IPS-18c (cell line): ENCODE measurements around the gene CYB561D2.

Experiments used
- H3K4me3 ChIP-seq: 2 replicates; pipeline ENCODE4 v1.7.0; 2013; ENCODE audit warnings: low read depth, mild to moderate bottlenecking, low read length, moderate library complexity; ENCODE audit not compliant: insufficient read depth
- H3K9me3 ChIP-seq: one replicate; pipeline ENCODE4 v1.6.1; 2013; ENCODE audit warnings: mild to moderate bottlenecking, low read length, moderate library complexity; ENCODE audit not compliant: control insufficient read depth, insufficient read depth

CYB561D2 gene

GRCh38 chr3:50337175-50337861 lies 13.3 kb upstream of the CYB561D2 start:
- Histone ChIP-seq H3K9me3 (no peaks in the 10 kb centered on the region), H3K4me3 (peak overlapping the region; percentile 83)

DNA sequence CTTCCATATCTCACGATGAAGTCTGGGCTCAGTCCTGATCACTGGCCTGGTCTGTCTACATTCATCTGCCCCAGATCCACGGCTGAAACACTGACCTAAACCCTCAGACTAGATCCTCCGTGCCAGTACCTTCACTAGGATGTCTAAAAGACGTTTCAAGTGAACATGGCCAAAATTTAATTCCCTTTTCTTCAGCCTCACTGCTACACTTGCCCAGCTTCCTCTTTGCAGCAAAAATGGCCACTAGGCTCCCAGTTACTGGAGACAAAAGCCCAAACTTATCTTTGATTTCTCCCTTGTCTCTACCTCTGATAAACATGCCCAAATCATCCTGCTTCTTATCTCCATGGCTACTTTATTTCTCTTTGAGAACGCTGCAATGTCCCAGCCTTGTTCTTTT lies 11.7 kb upstream of the CYB561D2 start:
- no peaks in the 10 kb centered on the region for H3K9me3 ChIP-seq
- H3K4me3 ChIP-seq = no peak overlapping the region

DNA sequence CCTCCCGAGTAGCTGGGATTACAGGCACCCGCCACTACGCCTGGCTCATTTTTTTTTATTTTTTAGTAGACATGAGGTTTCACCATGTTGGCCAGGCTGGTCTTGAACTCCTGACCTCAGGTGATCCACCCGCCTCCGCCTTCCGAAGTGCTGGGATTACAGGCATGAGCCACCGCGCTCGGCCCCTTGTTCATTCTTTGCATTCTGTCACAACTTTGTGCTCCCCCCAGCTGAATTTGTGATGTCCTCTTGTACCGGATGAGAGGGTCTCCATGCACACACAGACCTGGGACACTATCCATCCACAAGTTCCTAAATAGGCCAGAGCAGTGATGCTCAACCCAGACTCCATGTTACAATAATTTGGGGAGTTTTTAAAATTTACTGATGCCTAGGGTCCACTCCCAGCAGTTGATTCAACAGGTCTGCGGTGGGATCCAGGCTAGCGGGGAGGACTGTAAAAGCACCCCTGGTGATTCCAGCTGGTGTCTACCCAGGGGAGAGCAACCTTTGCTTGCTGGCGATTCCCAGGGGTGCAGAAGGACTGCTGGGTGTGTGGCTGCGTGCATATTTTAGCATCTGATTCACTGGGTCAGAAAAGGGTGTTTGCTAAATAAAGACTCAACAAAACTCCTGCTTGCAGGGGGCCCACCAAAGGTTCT lies 11.0 kb upstream of the CYB561D2 start:
- no peaks in the 10 kb centered on the region for H3K9me3 ChIP-seq
- H3K4me3 ChIP-seq = peak overlapping the region; percentile 50

DNA sequence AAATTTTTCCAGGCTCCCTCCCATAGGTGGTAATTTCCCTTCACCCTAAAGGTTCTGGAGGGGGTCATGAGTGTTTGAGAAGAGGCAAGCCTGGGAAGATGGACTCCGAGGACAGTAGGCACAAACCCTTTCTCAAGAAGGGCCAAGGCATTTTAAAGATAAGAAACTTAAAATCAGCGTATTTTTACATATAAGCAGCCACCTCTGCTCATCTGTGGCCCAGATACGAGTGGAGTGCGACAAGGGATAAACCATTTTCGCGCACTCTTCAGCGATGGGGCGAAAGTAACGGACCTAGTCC lies 10.6 kb upstream of the CYB561D2 start:
- no peaks in the 10 kb centered on the region for H3K9me3 ChIP-seq
- H3K4me3 ChIP-seq = peak overlapping the region; percentile 50

DNA sequence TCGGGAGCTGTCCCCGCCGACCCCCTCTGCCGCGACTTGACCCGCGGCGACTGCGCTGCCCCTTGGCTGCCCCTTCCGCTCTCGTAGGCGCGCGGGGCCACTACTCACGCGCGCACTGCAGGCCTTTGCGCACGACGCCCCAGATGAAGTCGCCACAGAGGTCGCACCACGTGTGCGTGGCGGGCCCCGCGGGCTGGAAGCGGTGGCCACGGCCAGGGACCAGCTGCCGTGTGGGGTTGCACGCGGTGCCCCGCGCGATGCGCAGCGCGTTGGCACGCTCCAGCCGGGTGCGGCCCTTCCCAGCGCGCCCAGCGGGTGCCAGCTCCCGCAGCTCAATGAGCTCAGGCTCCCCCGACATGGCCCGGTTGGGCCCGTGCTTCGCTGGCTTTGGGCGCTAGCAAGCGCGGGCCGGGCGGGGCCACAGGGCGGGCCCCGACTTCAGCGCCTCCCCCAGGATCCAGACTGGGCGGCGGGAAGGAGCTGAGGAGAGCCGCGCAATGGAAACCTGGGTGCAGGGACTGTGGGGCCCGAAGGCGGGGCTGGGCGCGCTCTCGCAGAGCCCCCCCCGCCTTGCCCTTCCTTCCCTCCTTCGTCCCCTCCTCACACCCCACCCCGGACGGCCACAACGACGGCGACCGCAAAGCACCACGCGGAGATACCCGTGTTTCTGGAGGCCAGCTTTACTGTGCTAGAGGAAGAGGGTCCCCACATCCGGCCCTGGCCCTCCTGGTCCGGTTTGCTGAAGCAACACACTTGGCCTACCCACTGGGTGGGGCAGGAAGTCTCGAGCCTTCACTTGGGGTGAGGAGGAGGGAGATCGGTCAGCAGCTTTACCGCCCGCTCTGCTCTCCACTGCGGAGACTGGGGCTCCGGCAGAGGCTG lies 10.0 kb upstream of the CYB561D2 start, which contains the start of gene RASSF1:
Gene RASSF1, minus strand, starts transcription at position 389 of the 882 bp plus-strand sequence. Its CDS starts 31 bp downstream, at position 358.
- H3K4me3 ChIP-seq = peak within 1 kb of the TSS; percentile 50

GRCh38 chr3:50341537-50341936 lies 9.1 kb upstream of the CYB561D2 start:
- Histone ChIP-seq H3K4me3 (peak overlapping the region; percentile 15; the same call in 1 of the 2 replicates), H3K9me3 (no peaks in the 10 kb centered on the region)

More for the DNA sequence above, 10.0 kb upstream of the CYB561D2 start, which contains the start of gene RASSF1:
- H3K9me3 ChIP-seq = no peaks in the 10 kb centered on the region

DNA sequence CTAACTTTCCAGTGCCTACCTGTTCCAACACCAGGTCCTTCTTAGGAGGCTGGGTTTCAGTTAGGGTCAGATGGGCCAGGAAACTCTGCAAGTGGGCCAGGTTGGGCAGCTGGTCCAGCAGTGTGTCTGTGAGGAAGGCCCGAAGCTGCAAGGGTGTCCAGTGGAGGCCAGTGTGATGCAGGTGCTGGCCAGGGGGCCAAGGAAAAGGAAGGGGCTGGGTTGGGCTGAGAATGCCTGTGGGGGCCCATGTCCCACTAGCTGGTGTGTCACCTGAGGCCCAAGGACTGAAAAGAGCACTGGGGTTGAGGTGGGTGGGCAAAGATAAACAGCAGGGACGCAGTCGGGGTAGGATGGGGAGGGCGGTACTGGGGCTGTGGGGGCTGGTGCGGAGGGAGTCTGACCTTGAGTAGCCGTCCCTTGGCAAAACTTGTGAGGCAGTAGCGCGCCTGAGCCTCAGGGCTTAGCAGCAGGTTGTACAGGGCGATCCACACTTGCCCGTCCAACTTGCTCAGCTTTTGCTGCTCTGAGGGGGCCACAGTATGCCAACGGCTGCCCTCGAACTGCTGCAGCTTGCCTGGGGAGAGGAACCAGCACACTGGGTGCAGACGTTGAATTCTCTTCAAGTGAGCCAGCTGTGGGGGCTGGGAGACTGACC lies 8.5 kb upstream of the CYB561D2 start:
- Histone ChIP-seq H3K9me3 (no peaks in the 10 kb centered on the region), H3K4me3 (no peak overlapping the region)

- no peaks in the 10 kb centered on the region for H3K9me3 ChIP-seq
- H3K4me3 ChIP-seq = no peak overlapping the region
Observed at GRCh38 chr3:50342813-50343633, 7.6 kb upstream of the CYB561D2 start.

- Histone ChIP-seq H3K9me3 (no peaks in the 10 kb centered on the region), H3K4me3 (peak overlapping the region; percentile 38; the same call in 1 of the 2 replicates)
Observed at GRCh38 chr3:50345008-50345407, 5.7 kb upstream of the CYB561D2 start.

- H3K9me3 ChIP-seq = no peaks in the 10 kb centered on the region
- peak within 1 kb of the TSS; percentile 38 for H3K4me3 ChIP-seq
Observed at GRCh38 chr3:50345586-50346234, 5.0 kb upstream of the CYB561D2 start, which contains the start of gene ZMYND10. TSS of gene ZMYND10 (minus strand) at chr3:50345732. CDS start at chr3:50345579, 153 bp downstream.

- Histone ChIP-seq H3K9me3 (no peaks in the 10 kb centered on the region), H3K4me3 (no peak overlapping the region)
Observed at GRCh38 chr3:50347187-50347813, 3.4 kb upstream of the CYB561D2 start.

- Histone ChIP-seq H3K9me3 (no peaks in the 10 kb centered on the region), H3K4me3 (peak overlapping the region; percentile 95)
Observed at GRCh38 chr3:50350213-50350526, 492 bp upstream of the CYB561D2 start.

DNA sequence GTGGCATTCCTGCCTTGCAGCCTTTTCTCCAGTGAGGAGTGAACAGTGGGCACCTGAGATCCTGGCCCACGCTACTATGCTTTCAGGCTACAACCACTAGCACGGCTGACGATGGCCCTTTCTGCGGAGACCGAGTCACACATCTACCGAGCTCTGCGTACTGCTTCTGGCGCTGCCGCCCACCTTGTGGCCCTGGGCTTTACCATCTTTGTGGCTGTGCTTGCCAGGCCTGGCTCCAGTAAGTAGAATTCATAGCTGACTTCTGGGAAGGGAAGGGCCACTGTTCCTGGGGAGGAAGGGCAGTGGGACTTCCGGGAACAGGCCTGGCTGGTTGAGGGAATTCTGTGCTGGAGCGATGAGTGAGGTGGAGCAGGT lies 648 bp downstream of the CYB561D2 start:
- Histone ChIP-seq H3K4me3 (peak overlapping the region; percentile 95), H3K9me3 (no peaks in the 10 kb centered on the region)

DNA sequence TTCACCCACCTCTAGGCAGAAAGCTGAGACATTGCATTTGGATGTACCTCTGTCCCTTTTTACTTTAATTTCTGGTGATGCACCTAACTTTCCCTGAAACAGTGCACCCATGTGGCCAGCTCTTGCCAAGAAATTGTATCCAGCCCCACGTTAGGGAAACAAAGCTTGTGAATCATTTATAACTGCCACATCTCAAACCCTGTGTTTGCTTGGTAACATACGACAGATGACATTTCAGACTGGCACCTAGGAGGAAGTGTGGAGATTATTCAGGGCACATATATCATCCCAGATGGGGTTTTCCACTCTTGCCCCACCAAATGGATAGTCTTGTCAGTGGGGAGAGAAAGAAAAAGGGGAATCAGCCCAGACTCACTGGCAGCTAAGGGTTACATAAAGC lies 2.1 kb downstream of the CYB561D2 start:
- H3K9me3 ChIP-seq = no peaks in the 10 kb centered on the region
- H3K4me3 ChIP-seq = no peak overlapping the region

DNA sequence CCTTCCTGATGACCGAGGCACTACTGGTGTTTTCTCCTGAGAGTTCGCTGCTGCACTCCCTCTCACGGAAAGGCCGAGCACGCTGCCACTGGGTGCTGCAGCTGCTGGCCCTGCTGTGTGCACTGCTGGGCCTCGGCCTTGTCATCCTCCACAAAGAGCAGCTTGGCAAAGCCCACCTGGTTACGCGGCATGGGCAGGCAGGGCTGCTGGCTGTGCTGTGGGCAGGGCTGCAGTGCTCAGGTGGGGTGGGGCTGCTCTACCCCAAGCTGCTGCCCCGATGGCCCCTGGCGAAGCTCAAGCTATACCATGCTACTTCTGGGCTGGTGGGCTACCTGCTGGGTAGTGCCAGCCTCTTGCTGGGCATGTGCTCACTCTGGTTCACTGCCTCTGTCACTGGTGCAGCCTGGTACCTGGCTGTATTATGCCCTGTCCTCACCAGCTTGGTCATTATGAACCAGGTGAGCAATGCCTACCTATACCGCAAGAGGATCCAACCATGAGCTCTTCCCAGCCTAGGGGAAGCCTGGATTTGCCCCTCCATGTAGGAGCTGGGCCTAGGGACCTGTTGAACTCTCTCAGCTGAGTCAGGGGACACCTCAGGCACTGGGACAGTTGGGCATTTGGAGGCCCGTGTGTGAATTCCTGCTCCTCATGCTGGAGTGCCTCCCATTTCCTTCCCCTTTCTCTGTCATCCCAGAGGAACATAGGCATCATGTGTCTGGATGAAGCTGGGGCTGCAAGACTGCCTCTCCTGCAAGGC lies 2.8 kb downstream of the CYB561D2 start:
- no peak overlapping the region for H3K4me3 ChIP-seq
- no peaks in the 10 kb centered on the region for H3K9me3 ChIP-seq
